ENCODE results near the gene GRK4.

DNA sequence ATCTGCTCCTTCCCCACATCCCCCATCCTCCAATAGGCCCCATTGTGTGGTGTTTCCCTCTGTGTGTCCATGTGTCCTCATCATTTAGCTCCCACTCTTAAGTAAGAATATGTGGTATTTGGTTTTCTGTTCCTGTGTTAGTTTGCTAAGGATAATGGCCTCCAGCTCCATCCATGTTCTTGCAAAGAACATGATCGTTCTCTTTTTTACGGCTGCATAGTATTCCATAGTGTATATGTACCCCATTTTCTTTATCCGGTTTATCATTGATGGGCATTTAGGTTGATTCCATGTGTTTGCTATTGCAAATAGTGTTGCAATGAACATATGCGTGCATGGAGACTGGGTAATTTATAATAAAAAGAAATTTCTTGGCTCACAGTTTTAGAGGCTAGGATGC is 31.5 kb downstream of the GRK4 start:
- TF ChIP-seq, protein P1, sequence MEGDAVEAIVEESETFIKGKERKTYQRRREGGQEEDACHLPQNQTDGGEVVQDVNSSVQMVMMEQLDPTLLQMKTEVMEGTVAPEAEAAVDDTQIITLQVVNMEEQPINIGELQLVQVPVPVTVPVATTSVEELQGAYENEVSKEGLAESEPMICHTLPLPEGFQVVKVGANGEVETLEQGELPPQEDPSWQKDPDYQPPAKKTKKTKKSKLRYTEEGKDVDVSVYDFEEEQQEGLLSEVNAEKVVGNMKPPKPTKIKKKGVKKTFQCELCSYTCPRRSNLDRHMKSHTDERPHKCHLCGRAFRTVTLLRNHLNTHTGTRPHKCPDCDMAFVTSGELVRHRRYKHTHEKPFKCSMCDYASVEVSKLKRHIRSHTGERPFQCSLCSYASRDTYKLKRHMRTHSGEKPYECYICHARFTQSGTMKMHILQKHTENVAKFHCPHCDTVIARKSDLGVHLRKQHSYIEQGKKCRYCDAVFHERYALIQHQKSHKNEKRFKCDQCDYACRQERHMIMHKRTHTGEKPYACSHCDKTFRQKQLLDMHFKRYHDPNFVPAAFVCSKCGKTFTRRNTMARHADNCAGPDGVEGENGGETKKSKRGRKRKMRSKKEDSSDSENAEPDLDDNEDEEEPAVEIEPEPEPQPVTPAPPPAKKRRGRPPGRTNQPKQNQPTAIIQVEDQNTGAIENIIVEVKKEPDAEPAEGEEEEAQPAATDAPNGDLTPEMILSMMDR (IDR thresholded peaks at IDR 0.05; ENCODE audit: low read depth, low read length, missing input control), result no peak
- TF ChIP-seq, protein P2, sequence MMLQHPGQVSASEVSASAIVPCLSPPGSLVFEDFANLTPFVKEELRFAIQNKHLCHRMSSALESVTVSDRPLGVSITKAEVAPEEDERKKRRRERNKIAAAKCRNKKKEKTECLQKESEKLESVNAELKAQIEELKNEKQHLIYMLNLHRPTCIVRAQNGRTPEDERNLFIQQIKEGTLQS (IDR thresholded peaks at IDR 0.05), result no peak
- TF ChIP-seq, protein P3, sequence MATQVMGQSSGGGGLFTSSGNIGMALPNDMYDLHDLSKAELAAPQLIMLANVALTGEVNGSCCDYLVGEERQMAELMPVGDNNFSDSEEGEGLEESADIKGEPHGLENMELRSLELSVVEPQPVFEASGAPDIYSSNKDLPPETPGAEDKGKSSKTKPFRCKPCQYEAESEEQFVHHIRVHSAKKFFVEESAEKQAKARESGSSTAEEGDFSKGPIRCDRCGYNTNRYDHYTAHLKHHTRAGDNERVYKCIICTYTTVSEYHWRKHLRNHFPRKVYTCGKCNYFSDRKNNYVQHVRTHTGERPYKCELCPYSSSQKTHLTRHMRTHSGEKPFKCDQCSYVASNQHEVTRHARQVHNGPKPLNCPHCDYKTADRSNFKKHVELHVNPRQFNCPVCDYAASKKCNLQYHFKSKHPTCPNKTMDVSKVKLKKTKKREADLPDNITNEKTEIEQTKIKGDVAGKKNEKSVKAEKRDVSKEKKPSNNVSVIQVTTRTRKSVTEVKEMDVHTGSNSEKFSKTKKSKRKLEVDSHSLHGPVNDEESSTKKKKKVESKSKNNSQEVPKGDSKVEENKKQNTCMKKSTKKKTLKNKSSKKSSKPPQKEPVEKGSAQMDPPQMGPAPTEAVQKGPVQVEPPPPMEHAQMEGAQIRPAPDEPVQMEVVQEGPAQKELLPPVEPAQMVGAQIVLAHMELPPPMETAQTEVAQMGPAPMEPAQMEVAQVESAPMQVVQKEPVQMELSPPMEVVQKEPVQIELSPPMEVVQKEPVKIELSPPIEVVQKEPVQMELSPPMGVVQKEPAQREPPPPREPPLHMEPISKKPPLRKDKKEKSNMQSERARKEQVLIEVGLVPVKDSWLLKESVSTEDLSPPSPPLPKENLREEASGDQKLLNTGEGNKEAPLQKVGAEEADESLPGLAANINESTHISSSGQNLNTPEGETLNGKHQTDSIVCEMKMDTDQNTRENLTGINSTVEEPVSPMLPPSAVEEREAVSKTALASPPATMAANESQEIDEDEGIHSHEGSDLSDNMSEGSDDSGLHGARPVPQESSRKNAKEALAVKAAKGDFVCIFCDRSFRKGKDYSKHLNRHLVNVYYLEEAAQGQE (IDR thresholded peaks at IDR 0.05), result no peak
- no peak for TF ChIP-seq YY1 (IDR thresholded peaks at IDR 0.05)
- no peak for TF ChIP-seq RXRA (IDR thresholded peaks at IDR 0.05)
- no peak for TF ChIP-seq SP1 (IDR thresholded peaks at IDR 0.05)
- TF ChIP-seq JUND (IDR thresholded peaks at IDR 0.05), result no peak
- no peak for TF ChIP-seq TAF1 (conservative IDR thresholded peaks at IDR 0.05)
- no peak for TF ChIP-seq GABPA (IDR thresholded peaks at IDR 0.05 in 1 of 2, conservative IDR thresholded peaks at IDR 0.05 in 1 of 2)
- no peak for TF ChIP-seq FOXA1 (IDR thresholded peaks at IDR 0.05)
- TF ChIP-seq, protein P4, sequence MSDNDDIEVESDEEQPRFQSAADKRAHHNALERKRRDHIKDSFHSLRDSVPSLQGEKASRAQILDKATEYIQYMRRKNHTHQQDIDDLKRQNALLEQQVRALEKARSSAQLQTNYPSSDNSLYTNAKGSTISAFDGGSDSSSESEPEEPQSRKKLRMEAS (IDR thresholded peaks at IDR 0.05), result no peak

Data from liver (tissue), 3 donors.